ENCODE measurements around the gene GPI. TPM values are rescaled to one million over a fixed set of nuclear protein-coding genes. Genes with fewer than 3 reads are reported as not detected.
A peak's percentile ranks its signal among the peaks of the same experiment; 100 is the strongest.
"Not testable (repeated sequence)": the region's sequence is repeated elsewhere in the genome, so short reads cannot be mapped to it uniquely, and the experiment has no call there.

Gene GPI
- polyA plus RNA-seq (ENCODE audit: insufficient read length in 12 of 12): 100 to 1,000 TPM in 11 of 12 donors, not detected in 1; 114 to 177 (median 146) TPM
- long read RNA-seq, donor 1, full-length matches to known transcripts: 30 of 43 reads
- long read RNA-seq, donor 1, partial matches to known transcripts: 13 of 43 reads
- long read RNA-seq, donor 1, other reads (novel, unspliced or antisense): 0 of 43 reads
- long read RNA-seq, donor 2, full-length matches to known transcripts: 48 of 48 reads
- long read RNA-seq, donor 2, partial matches to known transcripts: 0 of 48 reads
- long read RNA-seq, donor 2, other reads (novel, unspliced or antisense): 0 of 48 reads
- long read RNA-seq, donor 3, full-length matches to known transcripts: 34 of 34 reads
- long read RNA-seq, donor 3, partial matches to known transcripts: 0 of 34 reads
- long read RNA-seq, donor 3, other reads (novel, unspliced or antisense): 0 of 34 reads
- long read RNA-seq, donor 4, full-length matches to known transcripts: 25 of 25 reads
- long read RNA-seq, donor 4, partial matches to known transcripts: 0 of 25 reads
- long read RNA-seq, donor 4, other reads (novel, unspliced or antisense): 0 of 25 reads
- long read RNA-seq, donor 5, full-length matches to known transcripts: 38 of 48 reads
- long read RNA-seq, donor 5, partial matches to known transcripts: 10 of 48 reads
- long read RNA-seq, donor 5, other reads (novel, unspliced or antisense): 0 of 48 reads
- long read RNA-seq, donor 6, full-length matches to known transcripts: 26 of 26 reads
- long read RNA-seq, donor 6, partial matches to known transcripts: 0 of 26 reads
- long read RNA-seq, donor 6, other reads (novel, unspliced or antisense): 0 of 26 reads
- long read RNA-seq, donor 7, full-length matches to known transcripts: 25 of 25 reads
- long read RNA-seq, donor 7, partial matches to known transcripts: 0 of 25 reads
- long read RNA-seq, donor 7, other reads (novel, unspliced or antisense): 0 of 25 reads
- long read RNA-seq, donor 8, full-length matches to known transcripts: 44 of 63 reads
- long read RNA-seq, donor 8, partial matches to known transcripts: 19 of 63 reads
- long read RNA-seq, donor 8, other reads (novel, unspliced or antisense): 0 of 63 reads
- long read RNA-seq, donor 9, full-length matches to known transcripts: 19 of 19 reads
- long read RNA-seq, donor 9, partial matches to known transcripts: 0 of 19 reads
- long read RNA-seq, donor 9, other reads (novel, unspliced or antisense): 0 of 19 reads
- long read RNA-seq, donor 10, full-length matches to known transcripts: 43 of 48 reads
- long read RNA-seq, donor 10, partial matches to known transcripts: 5 of 48 reads
- long read RNA-seq, donor 10, other reads (novel, unspliced or antisense): 0 of 48 reads
- long read RNA-seq, donor 11, full-length matches to known transcripts: 53 of 53 reads
- long read RNA-seq, donor 11, partial matches to known transcripts: 0 of 53 reads
- long read RNA-seq, donor 11, other reads (novel, unspliced or antisense): 0 of 53 reads

GRCh38 chr19:34364830-34365462, at the start of gene GPI:
Gene GPI, plus strand, starts transcription at chr19:34365196. Its CDS starts 71 bp downstream, at chr19:34365267.
- peak; percentile 44 for DNase-seq

GRCh38 chr19:34316247-34316646, 48.7 kb upstream of the GPI start:
- DNase-seq: no peak

GRCh38 chr19:34316741-34317301, 48.2 kb upstream of the GPI start:
- no peak for DNase-seq

GRCh38 chr19:34317311-34317927, 47.6 kb upstream of the GPI start:
- DNase-seq: no peak

GRCh38 chr19:34319230-34319585, 45.8 kb upstream of the GPI start:
- no peak for DNase-seq

- no peak for DNase-seq
These were observed 45.2 kb upstream of the GPI start for GRCh38 chr19:34319785-34320184.

- DNase-seq: no peak
These were observed 44.7 kb upstream of the GPI start for GRCh38 chr19:34320277-34320676.

GRCh38 chr19:34321735-34322134, 43.3 kb upstream of the GPI start:
- DNase-seq: no peak

- no peak for DNase-seq
These were observed 41.4 kb upstream of the GPI start for GRCh38 chr19:34323433-34324204.

- no peak for DNase-seq
These were observed 40.7 kb upstream of the GPI start for GRCh38 chr19:34324320-34324719.

GRCh38 chr19:34325181-34325580, 39.8 kb upstream of the GPI start:
- no peak for DNase-seq

GRCh38 chr19:34325981-34326787, 38.8 kb upstream of the GPI start:
- DNase-seq: no peak

GRCh38 chr19:34327851-34328250, 37.1 kb upstream of the GPI start:
- DNase-seq: no peak

- DNase-seq: no peak
These were observed 36.0 kb upstream of the GPI start for GRCh38 chr19:34328982-34329381.

GRCh38 chr19:34330116-34330515, 34.9 kb upstream of the GPI start:
- no peak for DNase-seq

GRCh38 chr19:34330596-34330995, 34.4 kb upstream of the GPI start:
- DNase-seq: not testable (repeated sequence)

GRCh38 chr19:34331596-34331995, 33.4 kb upstream of the GPI start:
- not testable (repeated sequence) for DNase-seq

GRCh38 chr19:34332027-34332760, 32.8 kb upstream of the GPI start:
- DNase-seq: no peak

Measured in muscle of arm (tissue), 14 donors.